K562 (cell line): Measurements from ENCODE around the gene EIF5. TPM values are rescaled to one million over a fixed set of nuclear protein-coding genes. Genes with fewer than 3 reads are reported as not detected.

Experiments used
- ATAC-seq: fragments of 200-7000 bp; cut with Tn5 transposase; 3 replicates; pipeline ENCODE4 v1.9.1; 2020; ENCODE audit warnings: moderate library complexity
- BruUV-seq: library from RNA; stranded (reverse); fragments of 400-500 nt; replicated peaks from 2 replicates; lab custom pipeline; 2021; lab: Mats Ljungman, UMichigan
- CTCF ChIA-PET: fragments of 300-600 bp; formaldehyde crosslinking; extraction: SDS; loops from one replicate; lab custom pipeline; 2021; ENCODE audit warnings: low intra/inter-chr PET ratio; lab: Yijun Ruan, JAX
- POLR2A ChIA-PET: fragments of 300-600, 350-650 bp; sonication (Branson Sonifier 250); formaldehyde crosslinking; extraction: SDS; loops from one replicate; lab custom pipeline; 2021; ENCODE audit warnings: antibody characterized with exemption, inconsistent platforms; lab: Yijun Ruan, JAX
- DNase-seq, 4 experiments: peaks; one replicate each; pipeline versions ENCODE4 v3.0.0 to v3.0.0-alpha.2; 2011 to 2018; ENCODE audit warnings: low spot score in 3 of 4, mixed read lengths in 3 of 4; ENCODE audit errors: extremely low read depth in 1 of 4
- FAIRE-seq: peaks from 2 replicates; lab custom pipeline; 2011; peaks lifted over from hg19 to GRCh38; lab: Jason Lieb, UNC
- H2AFZ ChIP-seq: 2 replicates; pipeline ENCODE4 v1.6.0; 2011; ENCODE audit warnings: low read depth, low read length, control low read depth, inconsistent platforms
- H3K27ac ChIP-seq: fragments of 200-600 bp; 3 replicates; pipeline ENCODE4 v1.8.0; 2011; ENCODE audit warnings: low read depth, mild to moderate bottlenecking, control low read depth, inconsistent platforms, low read length, moderate library complexity, mixed read lengths; ENCODE audit errors: extremely low read depth
- H3K27me3 ChIP-seq, 2 experiments: fragments of 300-600 bp in 1 of 2; 2 replicates in 1 of 2; 3 replicates in 1 of 2; pipeline versions ENCODE4 v1.6.0 to v1.8.0; 2011; ENCODE audit warnings: inconsistent platforms in 2 of 2, low read length in 2 of 2, mild to moderate bottlenecking in 1 of 2, mixed read lengths in 1 of 2, moderate library complexity in 1 of 2; ENCODE audit not compliant: control insufficient read depth in 2 of 2, insufficient read depth in 2 of 2
- H3K36me3 ChIP-seq: fragments of 300-600 bp; 3 replicates; pipeline ENCODE4 v1.8.0; 2011; ENCODE audit warnings: mild to moderate bottlenecking, low read length, inconsistent platforms; ENCODE audit not compliant: control insufficient read depth, insufficient read depth
- H3K4me1 ChIP-seq, 2 experiments: fragments of 200-600 bp in 1 of 2; replicated peaks in 1 of 2; 2 replicates in 1 of 2; 3 replicates in 1 of 2; pipeline versions ENCODE4 v1.5.1 to v1.8.0; 2011; ENCODE audit warnings: inconsistent platforms in 2 of 2, low read length in 2 of 2, mild to moderate bottlenecking in 1 of 2, mixed read lengths in 1 of 2, moderate library complexity in 1 of 2; ENCODE audit not compliant: control insufficient read depth in 2 of 2, insufficient read depth in 2 of 2
- H3K4me2 ChIP-seq: 2 replicates; pipeline ENCODE4 v1.6.1; 2011; ENCODE audit warnings: low read length, control low read depth, inconsistent platforms, mixed read lengths; ENCODE audit not compliant: insufficient read depth
- H3K4me3 ChIP-seq: fragments of 200-600 bp; sonication (generic), shearing (Covaris generic); 2 replicates; pipeline ENCODE4 v1.5.1; 2016; ENCODE audit warnings: control low read depth, inconsistent platforms
- H3K79me2 ChIP-seq: fragments of 200-600 bp; 3 replicates; pipeline ENCODE4 v1.8.0; 2011; ENCODE audit warnings: low read length, inconsistent platforms; ENCODE audit not compliant: control insufficient read depth, insufficient read depth
- H3K9ac ChIP-seq, 2 experiments: 2 replicates each; pipeline versions ENCODE4 v1.6.0 to v1.6.1; 2011; ENCODE audit warnings: low read depth in 2 of 2, low read length in 2 of 2, control low read depth in 1 of 2, inconsistent platforms in 1 of 2, mild to moderate bottlenecking in 1 of 2, mixed read lengths in 1 of 2; ENCODE audit not compliant: insufficient read depth in 1 of 2
- H3K9me1 ChIP-seq: one replicate; pipeline ENCODE4 v1.6.0; 2011; ENCODE audit warnings: inconsistent platforms, mild to moderate bottlenecking, low read length, moderate library complexity; ENCODE audit not compliant: control insufficient read depth, insufficient read depth
- H3K9me3 ChIP-seq: replicated peaks from 2 replicates; pipeline ENCODE4 v1.5.1; 2011; ENCODE audit warnings: low read depth, low read length, inconsistent platforms; ENCODE audit not compliant: control insufficient read depth, insufficient read depth
- H4K20me1 ChIP-seq: replicated peaks from 2 replicates; pipeline ENCODE4 v1.6.1; 2011; ENCODE audit warnings: low read length, inconsistent platforms, mixed read lengths; ENCODE audit not compliant: control insufficient read depth, insufficient read depth
- ESRRA ChIP-seq: fragments of 450-650 bp; IDR thresholded peaks from 2 replicates; pipeline ENCODE4 v1.6.1; 2014; ENCODE audit warnings: low read depth, mild to moderate bottlenecking, moderate library complexity, borderline replicate concordance
- NRF1 ChIP-seq, 2 experiments: fragments of 450-650 bp; IDR thresholded peaks in 1 of 2; conservative IDR thresholded peaks in 1 of 2; 2 replicates each; pipeline ENCODE4 v1.6.1; 2014; ENCODE audit warnings: mild to moderate bottlenecking in 2 of 2
- PHTF2 ChIP-seq: fragments of 250-450 bp; sonication (Bioruptor Pico); IDR thresholded peaks from 2 replicates; pipeline ENCODE4 v1.5.0; 2021; ENCODE audit warnings: mild to moderate bottlenecking
- RFX1 ChIP-seq: fragments of 450-650 bp; IDR thresholded peaks from 2 replicates; pipeline ENCODE4 v1.6.1; 2016; ENCODE audit warnings: mild to moderate bottlenecking, moderate library complexity
- SLC30A9 ChIP-seq: fragments of 250-450 bp; sonication (Bioruptor Pico); IDR thresholded peaks from 2 replicates; pipeline ENCODE4 v1.8.0; 2022; ENCODE audit warnings: mild to moderate bottlenecking, moderate library complexity
- SRSF7 ChIP-seq: fragments of 200-400 bp; formaldehyde crosslinking; optimal IDR thresholded peaks from 2 replicates; pipeline ENCODE3; 2017; ENCODE audit warnings: mild to moderate bottlenecking, low read depth, low read length
- TSC22D4 ChIP-seq: fragments of 450-650 bp; IDR thresholded peaks from 2 replicates; pipeline ENCODE4 v1.6.1; 2016; ENCODE audit warnings: missing genetic modification characterization, missing biosample characterization, control low read depth
- ZBTB11 ChIP-seq, 3 experiments: fragments of 200-800 bp in 1 of 3; fragments of 250-450 bp in 1 of 3; fragments of 450-650 bp in 1 of 3; sonication (Bioruptor Pico) in 1 of 3; sonication (Bioruptor generic) in 1 of 3; formaldehyde crosslinking in 1 of 3; IDR thresholded peaks; 2 replicates each; pipeline versions ENCODE4 v1.6.1 to v1.8.0; 2016 to 2022; ENCODE audit warnings: mild to moderate bottlenecking in 2 of 3, missing genetic modification characterization in 2 of 3, missing compliant biosample characterization in 1 of 3, moderate library complexity in 1 of 3
- ZNF79 ChIP-seq: fragments of 250-450 bp; sonication (Bioruptor Pico); IDR thresholded peaks from 2 replicates; pipeline ENCODE4 v1.4.0; 2020; ENCODE audit warnings: low read depth, mild to moderate bottlenecking, moderate library complexity
- WGBS: fragments of 100-300 bp; shearing (Covaris generic); methylation state at CpG from one replicate; pipeline ENCODE4 v1.1.6; 2016; ENCODE audit warnings: low coverage, mixed read lengths; ENCODE audit not compliant: insufficient coverage; ENCODE audit errors: missing lambda C conversion rate; 5-methylcytosine and 5-hydroxymethylcytosine counted together
- in situ Hi-C: fragments of 300-500 bp; cut with MboI; formaldehyde crosslinking; loops from 4 replicates; pipeline ENCODE4 v1.15.0; 2018; ENCODE audit warnings: inconsistent platforms, mixed read lengths
- intact Hi-C: fragments of 100-400 bp; cut with micrococcal nuclease; formaldehyde crosslinking; loops from 2 replicates; pipeline ENCODE4 v1.14.2; 2022
- polyA plus RNA-seq, 8 experiments: library from polyadenylated mRNA; depleted of rRNA in 4 of 8; stranded (reverse) in 5 of 8; unstranded in 3 of 8; fragments of >200 nt; fragmentation: Nextera tagmentation in 2 of 8; fragmentation: Illumina TruSeq in 1 of 8; extraction: Ambion mirVana in 2 of 8; extraction: Trizol in 1 of 8; gene quantifications; 2 replicates each; pipeline versions ENCODE4 v1.2.1 to v1.2.3, GENCODE V29; 2011 to 2014; ENCODE audit warnings: inconsistent platforms in 1 of 8, missing spikeins in 1 of 8
- total RNA-seq, 7 experiments: library from RNA; depleted of rRNA in 6 of 7; stranded (reverse); fragments of >200 nt in 6 of 7; fragmentation: Illumina TruSeq in 2 of 7; extraction: Trizol in 2 of 7; gene quantifications; 2 replicates each; pipeline versions ENCODE4 v1.2.1 to v1.2.3, GENCODE V29; 2011 to 2021; ENCODE audit warnings: low replicate concordance in 1 of 7
- TF ChIP-seq, protein P1 (sequence below): sonication (generic); formaldehyde crosslinking; IDR thresholded peaks from 2 replicates; pipeline ENCODE4 v1.8.1; 2022; ENCODE audit warnings: missing genetic modification reagents
- TF ChIP-seq, protein P2 (sequence below): fragments of 450-650 bp; IDR thresholded peaks from 2 replicates; pipeline ENCODE4 v1.6.1; 2016; ENCODE audit warnings: borderline replicate concordance

The EIF5 gene
- total and polyA plus RNA-seq, 9 of the 15 experiments (the other 6 are each of a cell fraction or from before 2014, with no cell fraction given): 92.7 to 442 (median 190) TPM

GRCh38 chr14:103290494-103290893 lies 43.5 kb upstream of the EIF5 start:
- no peak for DNase-seq
- no peaks in the 10 kb centered on the region for H3K9me3 ChIP-seq
- intact Hi-C loops: no loop called here
- TF ChIP-seq RFX1 (no peak), NRF1 (conservative IDR thresholded peaks at IDR 0.05 in 1 of 2, IDR thresholded peaks at IDR 0.05 in 1 of 2) (no peak), TSC22D4 (tag) (no peak), PHTF2 (no peak), ZBTB11 (CRISPR knock-in tag; IDR thresholded peaks at IDR 0.05) (no peak), SLC30A9 (no peak), ESRRA (no peak), ZNF79 (CRISPR knock-in tag) (no peak), SRSF7 (no peak)
- TF ChIP-seq, protein P1, sequence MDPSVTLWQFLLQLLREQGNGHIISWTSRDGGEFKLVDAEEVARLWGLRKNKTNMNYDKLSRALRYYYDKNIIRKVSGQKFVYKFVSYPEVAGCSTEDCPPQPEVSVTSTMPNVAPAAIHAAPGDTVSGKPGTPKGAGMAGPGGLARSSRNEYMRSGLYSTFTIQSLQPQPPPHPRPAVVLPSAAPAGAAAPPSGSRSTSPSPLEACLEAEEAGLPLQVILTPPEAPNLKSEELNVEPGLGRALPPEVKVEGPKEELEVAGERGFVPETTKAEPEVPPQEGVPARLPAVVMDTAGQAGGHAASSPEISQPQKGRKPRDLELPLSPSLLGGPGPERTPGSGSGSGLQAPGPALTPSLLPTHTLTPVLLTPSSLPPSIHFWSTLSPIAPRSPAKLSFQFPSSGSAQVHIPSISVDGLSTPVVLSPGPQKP: no peak
- TF ChIP-seq, protein P2, sequence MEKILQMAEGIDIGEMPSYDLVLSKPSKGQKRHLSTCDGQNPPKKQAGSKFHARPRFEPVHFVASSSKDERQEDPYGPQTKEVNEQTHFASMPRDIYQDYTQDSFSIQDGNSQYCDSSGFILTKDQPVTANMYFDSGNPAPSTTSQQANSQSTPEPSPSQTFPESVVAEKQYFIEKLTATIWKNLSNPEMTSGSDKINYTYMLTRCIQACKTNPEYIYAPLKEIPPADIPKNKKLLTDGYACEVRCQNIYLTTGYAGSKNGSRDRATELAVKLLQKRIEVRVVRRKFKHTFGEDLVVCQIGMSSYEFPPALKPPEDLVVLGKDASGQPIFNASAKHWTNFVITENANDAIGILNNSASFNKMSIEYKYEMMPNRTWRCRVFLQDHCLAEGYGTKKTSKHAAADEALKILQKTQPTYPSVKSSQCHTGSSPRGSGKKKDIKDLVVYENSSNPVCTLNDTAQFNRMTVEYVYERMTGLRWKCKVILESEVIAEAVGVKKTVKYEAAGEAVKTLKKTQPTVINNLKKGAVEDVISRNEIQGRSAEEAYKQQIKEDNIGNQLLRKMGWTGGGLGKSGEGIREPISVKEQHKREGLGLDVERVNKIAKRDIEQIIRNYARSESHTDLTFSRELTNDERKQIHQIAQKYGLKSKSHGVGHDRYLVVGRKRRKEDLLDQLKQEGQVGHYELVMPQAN: no peak

More at GRCh38 chr14:103290494-103290893, 43.5 kb upstream of the EIF5 start:
- Histone ChIP-seq H3K27me3 (peaks cover 0 to 8% of the 10 kb centered on the region in 2 experiments; a peak in 2 of 5 replicates), H3K4me1 (peaks cover 0 to 8% of the 10 kb centered on the region in 2 experiments; a peak in 3 of 5 replicates), H4K20me1 (no peaks in the 10 kb centered on the region), H2AFZ (no peak overlapping the region), H3K79me2 (no peaks in the 10 kb centered on the region), H3K27ac (no peak overlapping the region), H3K36me3 (no peaks in the 10 kb centered on the region), H3K9me1 (no peaks in the 10 kb centered on the region), H3K9ac (no peak overlapping the region), H3K4me3 (no peak overlapping the region), H3K4me2 (no peak overlapping the region)
- ChIA-PET POLR2A (interaction anchor here (0.6 to 1.6 kb wide), 5 partner anchors 45 to 216 kb away, joined by 3 to 7 read pairs (median 3); no protein-coding TSS in a partner anchor), CTCF (interaction anchor here (0.6 kb wide), 1 partner anchor 176 kb away, joined by 3 read pairs; no protein-coding TSS in a partner anchor)
- BruUV-seq: no TSS peak
- FAIRE-seq (no peak), ATAC-seq (no peak)
- WGBS: 0% methylated on average over 2 of the region's 5 CpGs
- in situ Hi-C loops: loop anchor here (10.0 kb wide), 1 partner anchor 186 kb away; no protein-coding TSS in a partner anchor
